Measurements from ENCODE around the gene HDLBP.

The HDLBP gene

GRCh38 chr2:241275910-241276309, 39.6 kb downstream of the HDLBP start:
- H3K4me3 ChIP-seq (ENCODE audit: low read depth, low read length) = no peak overlapping the region

GRCh38 chr2:241275504-241275903, 40.0 kb downstream of the HDLBP start:
- H3K4me3 ChIP-seq (ENCODE audit: low read depth, low read length) = no peak overlapping the region

GRCh38 chr2:241274127-241274526, 41.3 kb downstream of the HDLBP start:
- H3K4me3 ChIP-seq (ENCODE audit: low read depth, low read length) = no peak overlapping the region

- peak overlapping the region; percentile 47 for H3K4me3 ChIP-seq (ENCODE audit: low read depth, low read length)
These were observed 42.1 kb downstream of the HDLBP start for GRCh38 chr2:241273210-241274020.

GRCh38 chr2:241272303-241273209, 42.9 kb downstream of the HDLBP start:
- peak overlapping the region; percentile 58 for H3K4me3 ChIP-seq (ENCODE audit: low read depth, low read length)

DNA sequence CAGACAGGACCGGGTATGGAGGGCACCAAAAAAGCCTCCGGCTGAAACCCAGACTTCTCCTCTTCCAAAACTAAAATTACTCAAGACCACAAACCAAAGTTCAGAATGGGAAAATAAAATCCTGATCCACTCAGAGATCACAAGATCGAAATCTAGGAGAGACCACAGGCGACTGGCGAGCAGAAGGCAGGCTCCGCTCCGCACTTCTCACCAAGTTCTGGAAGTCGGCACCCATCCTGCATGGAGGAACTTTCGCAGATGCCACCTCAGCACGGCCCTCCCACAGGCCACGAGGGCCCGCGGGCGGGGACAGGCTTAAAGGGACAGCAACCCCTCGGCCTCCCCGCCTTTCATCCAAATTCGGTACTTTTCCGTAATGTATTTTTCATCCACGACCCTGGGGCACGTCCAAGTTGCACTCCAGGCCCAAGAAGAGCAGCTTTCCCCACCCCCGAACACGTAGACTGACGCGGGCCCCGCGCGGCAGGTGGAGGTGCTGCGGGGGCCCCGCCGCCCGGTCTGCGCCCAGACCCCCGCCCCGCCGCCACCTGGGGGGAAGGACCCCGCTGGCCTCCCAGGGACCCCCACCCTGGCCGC, 43.7 kb downstream of the HDLBP start:
- H3K4me3 ChIP-seq (ENCODE audit: low read depth, low read length) = peak overlapping the region; percentile 58

DNA sequence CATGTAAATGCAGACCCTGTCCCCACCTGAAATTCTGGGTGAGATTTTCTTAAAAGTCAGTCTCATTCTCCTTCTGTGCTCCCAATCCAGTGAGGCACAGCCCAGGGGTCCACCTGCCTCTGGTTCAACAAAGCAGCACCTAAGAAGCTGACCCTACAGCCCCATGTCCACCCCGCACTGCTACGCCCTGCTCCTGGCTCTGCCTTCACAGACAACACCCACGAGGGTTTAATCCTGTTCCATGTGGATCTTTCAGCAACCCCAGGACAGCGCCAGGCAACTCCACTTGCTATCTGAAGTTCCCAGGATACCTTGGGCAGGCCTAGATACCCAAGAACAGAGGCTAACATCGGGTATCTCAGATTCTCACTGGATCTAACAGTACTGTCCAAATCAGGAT, 44.9 kb downstream of the HDLBP start:
- H3K4me3 ChIP-seq (ENCODE audit: low read depth, low read length) = no peak overlapping the region

DNA sequence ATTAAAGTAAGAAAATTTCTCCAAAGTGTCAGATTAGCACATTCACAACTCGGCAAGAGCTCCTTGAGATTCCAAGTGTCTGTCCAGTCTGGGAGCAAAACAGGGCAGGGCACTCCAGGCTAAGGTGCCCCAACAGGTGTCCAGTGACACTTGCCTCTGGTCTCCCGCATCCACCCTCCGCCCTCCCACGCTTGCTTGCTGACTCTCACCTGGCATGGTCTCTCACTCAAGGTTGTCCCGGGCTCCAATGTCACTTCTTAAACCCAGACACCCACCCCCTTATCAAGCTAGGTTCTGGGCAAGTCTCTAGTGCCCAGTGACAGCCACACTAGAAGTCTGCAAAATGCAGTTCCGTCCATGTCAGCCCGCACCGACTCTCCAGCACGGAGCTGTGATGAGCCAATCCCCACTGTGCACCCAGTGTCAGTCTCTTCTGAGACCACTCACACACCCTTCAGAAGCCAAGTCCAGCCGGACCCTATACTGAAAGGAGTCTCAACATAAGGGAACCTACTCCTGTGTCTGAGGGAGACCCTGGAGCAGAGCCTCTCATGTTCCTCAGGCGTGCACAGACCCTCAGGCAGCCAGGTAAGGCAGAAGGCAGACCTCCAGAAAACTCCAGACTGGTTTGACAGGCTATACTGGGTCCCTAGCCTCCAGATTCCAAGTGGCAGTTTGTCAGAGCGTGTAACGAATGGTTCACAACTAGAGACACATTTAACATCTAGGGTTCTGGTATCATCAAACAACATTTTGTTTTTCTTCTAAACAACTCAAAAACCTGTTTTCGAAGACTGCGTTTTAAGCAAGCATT, 45.6 kb downstream of the HDLBP start:
- H3K4me3 ChIP-seq (ENCODE audit: low read depth, low read length) = no peak overlapping the region

DNA sequence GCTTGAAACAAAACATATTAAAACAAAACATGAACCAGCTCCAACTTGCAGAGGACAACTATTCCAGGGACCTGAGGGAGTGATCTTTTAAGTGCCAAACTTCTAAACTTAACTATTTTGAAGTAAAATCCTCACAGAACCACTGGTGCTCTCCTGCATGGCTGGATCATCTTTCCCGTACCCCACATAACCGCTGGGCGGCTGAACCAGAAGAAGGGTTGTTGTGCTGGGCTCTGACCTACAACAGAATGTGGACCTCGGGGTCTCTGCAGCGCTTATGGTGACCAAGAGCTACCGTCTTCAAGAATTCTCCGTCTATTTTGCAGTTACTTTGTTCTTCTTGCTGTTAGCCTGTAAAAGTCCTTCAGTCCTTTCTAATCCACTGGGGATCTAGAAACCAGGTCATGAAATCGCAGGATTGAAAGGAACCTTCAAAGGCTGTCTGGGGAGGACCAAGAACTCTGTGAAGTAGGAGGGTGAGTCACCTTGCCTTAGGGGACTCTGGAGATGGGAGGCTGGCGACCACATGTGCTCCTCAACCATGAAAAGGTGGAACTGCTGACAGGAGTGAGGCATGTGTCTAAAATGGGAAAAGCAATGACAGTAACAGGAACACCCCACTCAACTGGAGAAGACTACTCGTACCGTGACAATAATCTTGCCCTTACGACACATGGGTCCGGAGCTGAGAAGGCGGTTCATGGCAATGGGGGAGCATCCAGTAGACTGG, 46.6 kb downstream of the HDLBP start:
- H3K4me3 ChIP-seq (ENCODE audit: low read depth, low read length) = no peak overlapping the region

GRCh38 chr2:241268306-241268705, 47.2 kb downstream of the HDLBP start:
- no peak overlapping the region for H3K4me3 ChIP-seq (ENCODE audit: low read depth, low read length)

GRCh38 chr2:241267249-241268067, 48.0 kb downstream of the HDLBP start:
- H3K4me3 ChIP-seq (ENCODE audit: low read depth, low read length) = no peak overlapping the region

DNA sequence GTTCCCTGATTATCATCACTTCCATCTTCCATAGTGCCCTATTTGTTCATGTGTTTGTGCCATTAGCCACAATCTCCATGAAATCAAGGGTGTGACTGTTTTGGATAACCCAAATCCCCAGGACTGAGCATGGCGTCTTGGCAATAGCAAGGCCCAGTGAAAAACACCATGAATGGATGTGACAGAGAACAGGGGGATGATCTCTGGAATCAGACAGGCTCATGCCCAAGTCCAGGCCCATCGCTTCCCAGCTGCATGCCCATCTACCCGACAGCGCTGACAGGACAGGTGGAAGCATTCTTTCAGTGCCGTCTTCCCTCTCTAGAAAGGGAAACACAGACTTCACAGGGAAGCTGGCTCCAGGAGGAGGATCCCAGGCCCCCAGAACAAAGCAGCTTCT, 50.0 kb downstream of the HDLBP start:
- no peak overlapping the region for H3K4me3 ChIP-seq (ENCODE audit: low read depth, low read length)

DNA sequence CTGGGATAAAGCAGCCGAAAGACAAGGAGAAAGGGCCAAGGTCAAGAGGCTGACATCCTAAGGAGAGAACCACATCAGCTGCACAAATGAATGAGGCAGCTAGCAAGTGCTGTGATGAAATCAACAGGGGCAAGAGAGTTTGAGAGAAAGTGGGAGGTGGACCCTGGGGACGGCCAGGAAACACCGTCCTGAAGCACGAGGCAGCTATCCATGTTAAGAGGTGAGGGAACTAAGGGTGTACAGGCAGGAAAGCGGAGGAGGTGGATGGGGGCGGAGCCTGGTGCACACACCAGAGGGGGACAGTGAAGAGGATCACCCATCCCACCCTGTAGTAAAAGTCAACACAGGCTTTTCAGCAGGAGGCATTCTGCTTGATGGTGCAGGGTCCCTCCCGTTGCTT, 52.4 kb downstream of the HDLBP start:
- H3K4me3 ChIP-seq (ENCODE audit: low read depth, low read length) = no peak overlapping the region

DNA sequence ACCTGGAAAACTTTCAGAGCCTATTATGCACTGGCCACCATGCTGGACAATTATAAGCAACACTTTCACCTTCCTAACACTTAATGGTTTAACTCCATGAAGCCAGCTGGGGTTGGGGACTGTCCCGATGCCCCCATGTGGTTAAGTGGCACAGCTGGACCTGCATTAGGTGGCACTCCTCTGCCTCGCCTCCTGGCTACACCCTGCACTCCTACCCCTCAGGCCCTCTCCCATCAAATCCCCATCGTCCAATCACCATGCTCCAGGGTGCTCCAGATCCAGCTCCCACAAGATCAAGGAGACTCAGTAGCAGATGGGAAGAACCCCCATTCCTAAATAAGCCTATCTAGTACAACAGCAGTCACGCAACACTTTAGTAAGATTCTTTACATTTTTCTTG, 53.8 kb downstream of the HDLBP start:
- H3K4me3 ChIP-seq (ENCODE audit: low read depth, low read length) = no peak overlapping the region

- no peak overlapping the region for H3K4me3 ChIP-seq (ENCODE audit: low read depth, low read length)
These were observed 54.6 kb downstream of the HDLBP start for GRCh38 chr2:241260911-241261310.

GRCh38 chr2:241258505-241259280, 56.8 kb downstream of the HDLBP start:
- H3K4me3 ChIP-seq (ENCODE audit: low read depth, low read length) = no peak overlapping the region

DNA sequence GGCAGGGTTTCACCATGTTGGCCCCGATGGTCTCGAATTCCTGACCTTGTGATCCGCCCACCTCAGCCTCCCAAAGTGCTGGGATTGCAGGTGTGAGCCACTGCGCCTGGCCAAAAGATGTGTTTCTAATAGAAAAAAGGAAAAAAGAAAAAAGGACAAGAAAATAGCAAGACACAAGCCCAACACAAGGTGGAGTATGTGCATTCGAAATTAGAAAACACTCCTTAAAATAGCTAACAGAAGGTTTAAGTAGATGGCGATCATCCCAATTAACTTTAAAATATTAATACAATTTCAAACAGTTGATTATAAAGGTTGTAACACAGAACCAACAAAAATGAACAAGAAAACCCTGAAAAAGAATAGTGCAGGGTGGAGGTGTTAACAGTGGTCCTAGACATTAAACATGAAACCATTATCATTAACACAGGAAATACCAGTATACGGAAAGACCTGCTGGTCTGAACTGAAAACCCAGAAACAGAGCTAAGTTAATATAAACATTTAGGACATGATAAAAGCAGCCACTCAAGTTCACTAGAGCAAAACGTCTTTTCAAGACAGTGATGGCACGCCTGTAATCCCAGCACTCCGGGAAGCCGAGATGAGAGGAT, 57.9 kb downstream of the HDLBP start:
- H3K4me3 ChIP-seq (ENCODE audit: low read depth, low read length) = no peak overlapping the region

- no peak overlapping the region for H3K4me3 ChIP-seq (ENCODE audit: low read depth, low read length)
These were observed 59.3 kb downstream of the HDLBP start for GRCh38 chr2:241256168-241256545.

All from iPS-11a (cell line).